Trophoblast cell (in vitro differentiated cells and primary cell): ENCODE measurements around the gene ZNF175.

ENCODE experiments used
- DNase-seq, 2 donors: peaks; one replicate each; pipeline ENCODE4 v3.0.0-alpha.2; 2016
- H2AFZ ChIP-seq: 2 replicates; pipeline ENCODE4 v1.6.1; 2013; ENCODE audit warnings: low read length, moderate library complexity, mild to moderate bottlenecking; ENCODE audit not compliant: insufficient read depth, poor library complexity
- H2AK5ac ChIP-seq: 2 replicates; pipeline ENCODE4 v1.6.1; 2013; ENCODE audit warnings: mild to moderate bottlenecking, low read length
- H2BK120ac ChIP-seq: 2 replicates; pipeline ENCODE4 v1.6.1; 2013; ENCODE audit warnings: low read length, mild to moderate bottlenecking, moderate library complexity; ENCODE audit not compliant: insufficient read depth, poor library complexity
- H2BK12ac ChIP-seq: 2 replicates; pipeline ENCODE4 v1.6.1; 2013; ENCODE audit warnings: mild to moderate bottlenecking, low read length, moderate library complexity
- H2BK5ac ChIP-seq: 2 replicates; pipeline ENCODE4 v1.6.1; 2013; ENCODE audit warnings: low read length, low read depth, moderate library complexity, mild to moderate bottlenecking; ENCODE audit not compliant: poor library complexity
- H3K14ac ChIP-seq: 2 replicates; pipeline ENCODE4 v1.6.1; 2013; ENCODE audit warnings: mild to moderate bottlenecking, low read length
- H3K18ac ChIP-seq: 2 replicates; pipeline ENCODE4 v1.6.1; 2013; ENCODE audit warnings: mild to moderate bottlenecking, low read length
- H3K23ac ChIP-seq: 2 replicates; pipeline ENCODE4 v1.6.1; 2013; ENCODE audit warnings: low read length
- H3K27ac ChIP-seq: 2 replicates; pipeline ENCODE4 v1.5.1; 2013; ENCODE audit warnings: low read depth, mild to moderate bottlenecking, inconsistent platforms, low read length, moderate library complexity
- H3K27me3 ChIP-seq: 2 replicates; pipeline ENCODE4 v1.6.1; 2013; ENCODE audit warnings: inconsistent platforms, mild to moderate bottlenecking, low read length, moderate library complexity; ENCODE audit not compliant: insufficient read depth
- H3K36me3 ChIP-seq, 2 experiments: 1 replicate in 1 of 2; 2 replicates in 1 of 2; pipeline ENCODE4 v1.6.1; 2013; ENCODE audit warnings: low read length in 2 of 2, mild to moderate bottlenecking in 2 of 2, moderate library complexity in 1 of 2; ENCODE audit not compliant: insufficient read depth in 2 of 2, control insufficient read depth in 1 of 2
- H3K4ac ChIP-seq: 2 replicates; pipeline ENCODE4 v1.6.1; 2013; ENCODE audit warnings: low read depth, mild to moderate bottlenecking, low read length, moderate library complexity
- H3K4me1 ChIP-seq, 2 experiments: 1 replicate in 1 of 2; 2 replicates in 1 of 2; pipeline ENCODE4 v1.6.1; 2013; ENCODE audit warnings: low read length in 2 of 2, mild to moderate bottlenecking in 2 of 2, moderate library complexity in 1 of 2; ENCODE audit not compliant: insufficient read depth in 2 of 2, control insufficient read depth in 1 of 2
- H3K4me2 ChIP-seq: 2 replicates; pipeline ENCODE4 v1.6.1; 2013; ENCODE audit warnings: inconsistent platforms, mild to moderate bottlenecking, low read length, moderate library complexity
- H3K4me3 ChIP-seq: 2 replicates; pipeline ENCODE4 v1.5.1; 2013; ENCODE audit warnings: mild to moderate bottlenecking, low read depth, low read length, inconsistent platforms
- H3K79me1 ChIP-seq: one replicate; pipeline ENCODE4 v1.6.1; 2013; ENCODE audit warnings: low read length
- H3K79me2 ChIP-seq: 2 replicates; pipeline ENCODE4 v1.6.1; 2013; ENCODE audit warnings: low read length, mild to moderate bottlenecking; ENCODE audit not compliant: control insufficient read depth, insufficient read depth, poor library complexity
- H3K9ac ChIP-seq: 2 replicates; pipeline ENCODE4 v1.6.1; 2013; ENCODE audit warnings: mild to moderate bottlenecking, low read length
- H3K9me3 ChIP-seq: 2 replicates; pipeline ENCODE4 v1.6.1; 2013; ENCODE audit warnings: low read depth, mild to moderate bottlenecking, control low read depth, inconsistent platforms, low read length; ENCODE audit not compliant: insufficient read depth
- H4K12ac ChIP-seq: 2 replicates; pipeline ENCODE4 v1.6.1; 2013; ENCODE audit warnings: low read depth, mild to moderate bottlenecking, low read length, moderate library complexity
- H4K8ac ChIP-seq: 2 replicates; pipeline ENCODE4 v1.6.1; 2013; ENCODE audit warnings: low read depth, mild to moderate bottlenecking, low read length, moderate library complexity
- H4K91ac ChIP-seq: one replicate; pipeline ENCODE4 v1.6.1; 2013; ENCODE audit warnings: low read depth, mild to moderate bottlenecking, low read length, moderate library complexity
- WGBS: extraction: QIAGEN DNeasy Blood & Tissue Kit; methylation state at CpG from one replicate; pipeline ENCODE4 v1.1.7; 2013; ENCODE audit warnings: missing lambda C conversion rate; ENCODE audit not compliant: insufficient read length, insufficient coverage; ENCODE audit errors: extremely low coverage; 5-methylcytosine and 5-hydroxymethylcytosine counted together

The ZNF175 gene

GRCh38 chr19:51602189-51602854 is 31.2 kb downstream of the ZNF175 start:
- no peak overlapping the region for H2BK120ac ChIP-seq
- no peaks in the 10 kb centered on the region for H3K4me1 ChIP-seq
- H4K91ac ChIP-seq = no peak overlapping the region
- WGBS = no CpG with 5 or more reads among the region's 20 CpGs
- H3K4me2 ChIP-seq = no peak overlapping the region
- no peaks in the 10 kb centered on the region for H3K36me3 ChIP-seq
- peak overlapping the region; percentile 36 for H3K4me3 ChIP-seq
- no peak for DNase-seq
- no peak overlapping the region for H2AK5ac ChIP-seq
- no peak overlapping the region for H2AFZ ChIP-seq
- no peak overlapping the region for H2BK12ac ChIP-seq
- H4K8ac ChIP-seq = no peak overlapping the region
- H3K14ac ChIP-seq = no peak overlapping the region
- no peak overlapping the region for H4K12ac ChIP-seq
- H3K27ac ChIP-seq = no peak overlapping the region
- no peak overlapping the region for H2BK5ac ChIP-seq
- no peaks in the 10 kb centered on the region for H3K79me1 ChIP-seq
- no peaks in the 10 kb centered on the region for H3K27me3 ChIP-seq
- H3K9ac ChIP-seq = no peak overlapping the region
- H3K79me2 ChIP-seq = no peaks in the 10 kb centered on the region
- no peak overlapping the region for H3K23ac ChIP-seq
- peaks cover 21% of the 10 kb centered on the region for H3K9me3 ChIP-seq
- H3K18ac ChIP-seq = no peak overlapping the region
- H3K4ac ChIP-seq = no peak overlapping the region

GRCh38 chr19:51607077-51607476 is 36.0 kb downstream of the ZNF175 start:
- Histone ChIP-seq H3K14ac (no peak overlapping the region), H3K18ac (no peak overlapping the region), H3K4ac (no peak overlapping the region), H3K27me3 (no peaks in the 10 kb centered on the region), H2BK12ac (no peak overlapping the region), H4K8ac (no peak overlapping the region), H3K4me3 (no peak overlapping the region), H3K79me1 (no peaks in the 10 kb centered on the region), H3K36me3 (no peaks in the 10 kb centered on the region), H3K4me2 (no peak overlapping the region), H2BK5ac (no peak overlapping the region), H3K9me3 (peaks cover 15% of the 10 kb centered on the region), H2BK120ac (no peak overlapping the region), H2AFZ (no peak overlapping the region), H4K91ac (no peak overlapping the region), H3K23ac (no peak overlapping the region), H4K12ac (no peak overlapping the region), H3K9ac (no peak overlapping the region), H2AK5ac (no peak overlapping the region), H3K79me2 (no peaks in the 10 kb centered on the region), H3K27ac (no peak overlapping the region), H3K4me1 (no peaks in the 10 kb centered on the region)
- WGBS = no CpG with 5 or more reads among the region's 6 CpGs
- no peak for DNase-seq

- Histone ChIP-seq H2BK12ac (no peak overlapping the region), H3K4me1 (no peaks in the 10 kb centered on the region), H2BK120ac (no peak overlapping the region), H3K23ac (no peak overlapping the region), H4K12ac (no peak overlapping the region), H3K9me3 (peaks cover 18% of the 10 kb centered on the region), H3K9ac (no peak overlapping the region), H3K14ac (no peak overlapping the region), H3K27ac (no peak overlapping the region), H3K79me1 (no peaks in the 10 kb centered on the region), H3K27me3 (no peaks in the 10 kb centered on the region), H2BK5ac (no peak overlapping the region), H3K79me2 (no peaks in the 10 kb centered on the region), H2AFZ (no peak overlapping the region), H4K91ac (no peak overlapping the region), H3K36me3 (no peaks in the 10 kb centered on the region), H3K4me3 (no peak overlapping the region), H3K4me2 (no peak overlapping the region), H3K4ac (no peak overlapping the region), H3K18ac (no peak overlapping the region), H4K8ac (no peak overlapping the region), H2AK5ac (no peak overlapping the region)
- DNase-seq = peak; percentile 82 to 95
- WGBS = no CpG with 5 or more reads among the region's 13 CpGs
Measured at GRCh38 chr19:51607920-51608562, 37.0 kb downstream of the ZNF175 start.

GRCh38 chr19:51610576-51610975 is 39.5 kb downstream of the ZNF175 start:
- H3K4me3 ChIP-seq = no peak overlapping the region

More at GRCh38 chr19:51610576-51610975, 39.5 kb downstream of the ZNF175 start:
- no peak overlapping the region for H2BK5ac ChIP-seq
- no peak overlapping the region for H2AK5ac ChIP-seq
- H4K12ac ChIP-seq = no peak overlapping the region
- H3K27ac ChIP-seq = no peak overlapping the region
- H2BK12ac ChIP-seq = no peak overlapping the region
- H4K8ac ChIP-seq = no peak overlapping the region
- no CpG with 5 or more reads among the region's 1 CpG for WGBS
- H3K79me1 ChIP-seq = no peaks in the 10 kb centered on the region
- no peaks in the 10 kb centered on the region for H3K27me3 ChIP-seq
- no peak overlapping the region for H3K14ac ChIP-seq
- H3K9ac ChIP-seq = no peak overlapping the region
- no peaks in the 10 kb centered on the region for H3K4me1 ChIP-seq
- H3K36me3 ChIP-seq = no peaks in the 10 kb centered on the region
- H3K79me2 ChIP-seq = no peaks in the 10 kb centered on the region
- no peak overlapping the region for H2AFZ ChIP-seq
- H3K4me2 ChIP-seq = no peak overlapping the region
- no peak overlapping the region for H3K23ac ChIP-seq
- DNase-seq = no peak
- H4K91ac ChIP-seq = no peak overlapping the region
- no peak overlapping the region for H3K4ac ChIP-seq
- H3K9me3 ChIP-seq = peaks cover 21% of the 10 kb centered on the region
- H2BK120ac ChIP-seq = no peak overlapping the region
- no peak overlapping the region for H3K18ac ChIP-seq
